PC-9 (cell line): ENCODE measurements around the gene UBE2G1. TPM values are rescaled to one million over a fixed set of nuclear protein-coding genes. Genes with fewer than 3 reads are reported as not detected.

Experiments
- BruUV-seq: library from RNA; stranded (reverse); fragments of 400-500 nt; replicated peaks from 2 replicates; lab custom pipeline; 2021; lab: Mats Ljungman, UMichigan
- CTCF ChIA-PET: fragments of 300-600 bp; sonication (Branson Sonifier 250); formaldehyde crosslinking; loops from one replicate; lab custom pipeline; 2022; ENCODE audit warnings: antibody characterized with exemption; lab: Charles Lee
- POLR2A ChIA-PET: fragments of 300-600 bp; sonication (Branson Sonifier 250); formaldehyde crosslinking; loops from one replicate; lab custom pipeline; 2022; ENCODE audit warnings: antibody characterized with exemption; ENCODE audit not compliant: unreplicated experiment; lab: Charles Lee
- DNase-seq, 2 experiments: peaks; one replicate each; pipeline versions ENCODE4 v3.0.0 to v3.0.0-alpha.2; 2015 to 2022; ENCODE audit warnings: mixed read lengths in 1 of 2
- H2AFZ ChIP-seq: fragments of 200-600 bp; sonication (generic); 2 replicates; pipeline ENCODE4 v1.8.1; 2017; ENCODE audit warnings: antibody characterized with exemption
- H3F3A ChIP-seq: fragments of 200-600 bp; sonication (generic); 2 replicates; pipeline ENCODE4 v1.8.1; 2017; ENCODE audit warnings: antibody characterized with exemption, mild to moderate bottlenecking, low read depth; ENCODE audit not compliant: insufficient read depth
- H3K27ac ChIP-seq: fragments of 200-600 bp; sonication (generic); 2 replicates; pipeline ENCODE4 v1.6.1; 2016; ENCODE audit warnings: mixed run types
- H3K27me3 ChIP-seq: fragments of 200-600 bp; sonication (generic); 2 replicates; pipeline ENCODE4 v1.6.1; 2016; ENCODE audit warnings: low read depth, mixed run types; ENCODE audit not compliant: insufficient read depth
- H3K36me3 ChIP-seq: fragments of 200-600 bp; sonication (generic); 2 replicates; pipeline ENCODE4 v1.6.1; 2016; ENCODE audit warnings: low read depth, mixed run types
- H3K4me1 ChIP-seq: fragments of 200-600 bp; sonication (generic); replicated peaks from 2 replicates; pipeline ENCODE4 v1.6.1; 2016; ENCODE audit warnings: mixed run types; ENCODE audit not compliant: insufficient read depth
- H3K4me2 ChIP-seq: fragments of 200-600 bp; sonication (generic); 2 replicates; pipeline ENCODE4 v1.6.1; 2017; ENCODE audit warnings: mixed run types
- H3K4me3 ChIP-seq: fragments of 200-600 bp; sonication (generic); 2 replicates; pipeline ENCODE4 v1.6.1; 2016; ENCODE audit warnings: mixed run types
- H3K79me2 ChIP-seq: fragments of 200-600 bp; sonication (generic); 2 replicates; pipeline ENCODE4 v1.6.1; 2017; ENCODE audit warnings: low read depth, mixed run types
- H3K9me2 ChIP-seq: fragments of 200-600 bp; sonication (generic); 2 replicates; pipeline ENCODE4 v1.8.1; 2017; ENCODE audit warnings: mild to moderate bottlenecking; ENCODE audit not compliant: insufficient read depth
- H3K9me3 ChIP-seq: fragments of 200-600 bp; sonication (generic); 2 replicates; pipeline ENCODE4 v1.8.1; 2016; ENCODE audit warnings: low read depth; ENCODE audit not compliant: insufficient read depth
- H4K20me1 ChIP-seq: fragments of 200-600 bp; sonication (generic); 2 replicates; pipeline ENCODE4 v1.8.1; 2017; ENCODE audit not compliant: insufficient read depth
- CTCF ChIP-seq: fragments of 200-600 bp; sonication (generic); conservative IDR thresholded peaks from 2 replicates; pipeline ENCODE4 v1.6.1; 2017; ENCODE audit warnings: mixed run types, antibody characterized with exemption, mild to moderate bottlenecking, moderate library complexity
- EZH2 ChIP-seq: fragments of 200-600 bp; sonication (generic); IDR thresholded peaks from 2 replicates; pipeline ENCODE4 v1.8.0; 2017; ENCODE audit warnings: antibody characterized with exemption, low read depth
- intact Hi-C: fragments of 100-400 bp; cut with micrococcal nuclease; formaldehyde crosslinking; loops from one replicate; pipeline ENCODE4 v1.10.0; 2022; ENCODE audit not compliant: unreplicated experiment
- total RNA-seq: library from RNA; stranded (reverse); gene quantifications from 2 replicates; pipeline ENCODE4 v1.2.3, GENCODE V29; 2021

Gene UBE2G1
- total RNA-seq, 1 experiment from 2014 or later, result 111 TPM

GRCh38 chr17:4326608-4327007 lies 39.9 kb downstream of the UBE2G1 start:
- H3K27ac ChIP-seq, result no peak overlapping the region
- peaks cover 63% of the 10 kb centered on the region for H3F3A ChIP-seq
- TF ChIP-seq CTCF (no peak), EZH2 (no peak)
- no peak overlapping the region for H3K4me2 ChIP-seq
- no peak overlapping the region for H3K4me3 ChIP-seq
- H4K20me1 ChIP-seq, result peaks cover 54% of the 10 kb centered on the region
- peaks cover 5% of the 10 kb centered on the region; the same call in 1 of the 2 replicates for H3K9me3 ChIP-seq
- H3K9me2 ChIP-seq, result no peaks in the 10 kb centered on the region
- H2AFZ ChIP-seq, result no peak overlapping the region
- ChIA-PET POLR2A (no interaction called here), CTCF (no interaction called here)
- peaks cover 37% of the 10 kb centered on the region for H3K4me1 ChIP-seq
- intact Hi-C loops, result no loop called here
- no peaks in the 10 kb centered on the region for H3K36me3 ChIP-seq
- DNase-seq, result peak in 1 of 2 experiments; percentile 16
- H3K79me2 ChIP-seq, result peaks cover 97% of the 10 kb centered on the region
- no TSS peak for BruUV-seq
- no peaks in the 10 kb centered on the region for H3K27me3 ChIP-seq

- DNase-seq, result no peak
- H3K79me2 ChIP-seq, result peaks cover 97% of the 10 kb centered on the region
- H3K27ac ChIP-seq, result no peak overlapping the region
- H2AFZ ChIP-seq, result no peak overlapping the region
- no peaks in the 10 kb centered on the region for H3K36me3 ChIP-seq
- H3K4me1 ChIP-seq, result peaks cover 35% of the 10 kb centered on the region
- peaks cover 62% of the 10 kb centered on the region for H3F3A ChIP-seq
- no peak overlapping the region for H3K4me2 ChIP-seq
- H3K9me2 ChIP-seq, result no peaks in the 10 kb centered on the region
- no peak for TF ChIP-seq CTCF
- ChIA-PET POLR2A (no interaction called here), CTCF (no interaction called here)
- H3K9me3 ChIP-seq, result peaks cover 5% of the 10 kb centered on the region; the same call in 1 of the 2 replicates
- H3K4me3 ChIP-seq, result no peak overlapping the region
- H3K27me3 ChIP-seq, result no peaks in the 10 kb centered on the region
- intact Hi-C loops, result no loop called here
- peaks cover 56% of the 10 kb centered on the region for H4K20me1 ChIP-seq
- no TSS peak for BruUV-seq
Observed at GRCh38 chr17:4326112-4326511, 40.4 kb downstream of the UBE2G1 start.

GRCh38 chr17:4324463-4324862 lies 42.0 kb downstream of the UBE2G1 start:
- TF ChIP-seq CTCF, result no peak
- no peak for TF ChIP-seq EZH2
- Histone ChIP-seq H3K36me3 (no peaks in the 10 kb centered on the region), H3K9me2 (no peaks in the 10 kb centered on the region), H4K20me1 (peaks cover 62% of the 10 kb centered on the region), H3K4me3 (no peak overlapping the region), H3K4me1 (peaks cover 19% of the 10 kb centered on the region), H3K4me2 (no peak overlapping the region), H3K79me2 (peaks cover 96% of the 10 kb centered on the region), H3F3A (peaks cover 53% of the 10 kb centered on the region; the same call in 1 of the 2 replicates), H3K27me3 (no peaks in the 10 kb centered on the region), H3K27ac (no peak overlapping the region), H2AFZ (no peak overlapping the region), H3K9me3 (peaks cover 5% of the 10 kb centered on the region; the same call in 1 of the 2 replicates)
- CTCF ChIA-PET, result no interaction called here
- intact Hi-C loops, result no loop called here
- BruUV-seq, result no TSS peak
- POLR2A ChIA-PET, result no interaction called here
- no peak for DNase-seq
